MCF 10A (cell line): ENCODE results near the gene FADS6. TPM values are rescaled to one million over a fixed set of nuclear protein-coding genes. Genes with fewer than 3 reads are reported as not detected.

Experiments used
- BruUV-seq: library from RNA; stranded (reverse); fragments of 400-500 nt; replicated peaks from 2 replicates; lab custom pipeline; 2021; lab: Mats Ljungman, UMichigan
- CTCF ChIA-PET: fragments of 300-600 bp; sonication (Branson Sonifier 250); formaldehyde crosslinking; extraction: SDS; loops from one replicate; lab custom pipeline; 2021; ENCODE audit warnings: antibody characterized with exemption, inconsistent platforms; lab: Yijun Ruan, JAX
- POLR2A ChIA-PET: fragments of 300-600, 350-650 bp; sonication (Branson Sonifier 250); formaldehyde crosslinking; extraction: SDS; loops from one replicate; lab custom pipeline; 2020; ENCODE audit warnings: antibody characterized with exemption, inconsistent platforms; lab: Yijun Ruan, JAX
- DNase-seq: peaks from one replicate; pipeline ENCODE4 v3.0.0-alpha.2; 2018; ENCODE audit not compliant: unreplicated experiment
- H3K27ac Mint-ChIP-seq: one replicate; pipeline ENCODE4 v1.8.0; 2022; ENCODE audit warnings: mild to moderate bottlenecking, low read depth, mixed read lengths; ENCODE audit not compliant: unreplicated experiment
- H3K27me3 Mint-ChIP-seq: one replicate; pipeline ENCODE4 v1.8.0; 2022; ENCODE audit warnings: mixed read lengths; ENCODE audit not compliant: insufficient read depth, unreplicated experiment
- H3K36me3 Mint-ChIP-seq: one replicate; pipeline ENCODE4 v1.8.0; 2022; ENCODE audit warnings: mild to moderate bottlenecking, moderate library complexity, mixed read lengths; ENCODE audit not compliant: insufficient read depth, unreplicated experiment
- H3K4me1 Mint-ChIP-seq: one replicate; pipeline ENCODE4 v1.8.0; 2022; ENCODE audit warnings: mixed read lengths; ENCODE audit not compliant: insufficient read depth, unreplicated experiment
- H3K4me3 Mint-ChIP-seq: one replicate; pipeline ENCODE4 v1.8.0; 2022; ENCODE audit warnings: mild to moderate bottlenecking, moderate library complexity, mixed read lengths; ENCODE audit not compliant: unreplicated experiment
- H3K9me3 Mint-ChIP-seq: one replicate; pipeline ENCODE4 v1.8.0; 2022; ENCODE audit warnings: mixed read lengths; ENCODE audit not compliant: unreplicated experiment
- intact Hi-C: fragments of 100-400 bp; cut with micrococcal nuclease; formaldehyde crosslinking; loops from 2 replicates; pipeline ENCODE4 v1.14.1; 2022
- total RNA-seq: library from RNA; stranded (reverse); gene quantifications from 2 replicates; pipeline ENCODE4 v1.2.3, GENCODE V29; 2022
- TF ChIP-seq, protein P1 (sequence below): fragments of 200-600 bp; IDR thresholded peaks from one replicate; pipeline ENCODE4 v1.8.0; 2022; ENCODE audit warnings: antibody characterized with exemption, mild to moderate bottlenecking; ENCODE audit not compliant: unreplicated experiment

Gene FADS6
- total RNA-seq, 1 experiment from 2014 or later, result not detected

DNA sequence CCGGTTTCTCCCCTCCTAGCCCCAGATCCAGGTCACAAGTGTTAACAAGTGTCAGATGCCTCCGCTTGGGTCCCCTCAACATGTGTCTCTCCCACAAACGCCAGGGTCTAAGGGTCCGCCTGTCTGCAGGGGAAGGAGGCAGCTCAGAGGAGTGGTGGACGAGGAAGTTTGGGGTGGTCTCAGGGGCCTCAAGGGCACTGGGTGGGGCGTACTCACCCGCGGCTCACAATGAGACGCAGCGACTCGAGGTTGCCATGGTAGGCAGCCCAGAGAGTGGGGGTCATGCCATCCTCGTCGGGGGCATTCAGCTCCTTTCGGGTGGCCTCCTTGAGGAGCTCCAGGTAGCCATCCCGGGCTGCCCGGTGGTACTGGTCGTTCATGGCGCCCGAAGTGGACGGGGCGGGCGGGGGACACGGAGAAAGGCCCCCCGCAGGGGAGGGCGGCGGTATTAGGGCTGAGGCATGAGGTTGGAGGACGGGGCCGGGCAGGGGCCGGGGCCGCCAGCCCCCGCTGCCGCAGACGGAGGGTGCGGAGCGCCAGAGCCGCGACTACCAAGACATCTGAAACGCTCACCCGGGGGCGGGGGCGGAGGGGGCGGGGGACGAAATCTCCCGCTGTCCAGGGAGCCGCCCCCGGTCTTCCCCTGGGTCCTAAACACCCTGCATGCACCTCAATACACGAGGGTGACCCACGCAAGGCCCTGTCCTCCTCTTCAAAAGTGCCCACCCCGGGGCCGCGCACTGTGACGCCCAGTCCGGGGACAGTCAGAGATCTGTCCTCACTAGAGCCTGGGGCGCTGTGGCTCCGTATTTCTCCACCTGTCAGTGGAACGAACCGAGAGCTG lies 29.5 kb upstream of the FADS6 start, which contains the start of gene USH1G:
TSS of gene USH1G (minus strand) at position 562 of the 844 bp plus-strand sequence. CDS start at position 380, 182 bp downstream.
- Mint-ChIP-seq H3K4me1 (no peaks in the 10 kb centered on the region), H3K9me3 (no peaks in the 10 kb centered on the region), H3K27ac (no peak within 1 kb of the TSS), H3K36me3 (no peaks in the 10 kb centered on the region), H3K4me3 (peak within 1 kb of the TSS; percentile 53), H3K27me3 (peaks cover 29% of the 10 kb centered on the region)
- no TSS peak for BruUV-seq
- TF ChIP-seq, protein P1, sequence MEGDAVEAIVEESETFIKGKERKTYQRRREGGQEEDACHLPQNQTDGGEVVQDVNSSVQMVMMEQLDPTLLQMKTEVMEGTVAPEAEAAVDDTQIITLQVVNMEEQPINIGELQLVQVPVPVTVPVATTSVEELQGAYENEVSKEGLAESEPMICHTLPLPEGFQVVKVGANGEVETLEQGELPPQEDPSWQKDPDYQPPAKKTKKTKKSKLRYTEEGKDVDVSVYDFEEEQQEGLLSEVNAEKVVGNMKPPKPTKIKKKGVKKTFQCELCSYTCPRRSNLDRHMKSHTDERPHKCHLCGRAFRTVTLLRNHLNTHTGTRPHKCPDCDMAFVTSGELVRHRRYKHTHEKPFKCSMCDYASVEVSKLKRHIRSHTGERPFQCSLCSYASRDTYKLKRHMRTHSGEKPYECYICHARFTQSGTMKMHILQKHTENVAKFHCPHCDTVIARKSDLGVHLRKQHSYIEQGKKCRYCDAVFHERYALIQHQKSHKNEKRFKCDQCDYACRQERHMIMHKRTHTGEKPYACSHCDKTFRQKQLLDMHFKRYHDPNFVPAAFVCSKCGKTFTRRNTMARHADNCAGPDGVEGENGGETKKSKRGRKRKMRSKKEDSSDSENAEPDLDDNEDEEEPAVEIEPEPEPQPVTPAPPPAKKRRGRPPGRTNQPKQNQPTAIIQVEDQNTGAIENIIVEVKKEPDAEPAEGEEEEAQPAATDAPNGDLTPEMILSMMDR, result no peak
- peak; percentile 8 for DNase-seq
- CTCF ChIA-PET, result interaction anchor here (0.7 to 11.5 kb wide), 9 partner anchors 30 to 251 kb away, joined by 3 to 233 read pairs (median 4); no protein-coding TSS in a partner anchor
- intact Hi-C loops, result loop anchor here (1.0 kb wide), 1 partner anchor 35 kb away; no protein-coding TSS in a partner anchor
- POLR2A ChIA-PET, result interaction anchor here (0.6 to 1.5 kb wide), 3 partner anchors 35 to 165 kb away, joined by 3 to 6 read pairs (median 5); no protein-coding TSS in a partner anchor

DNA sequence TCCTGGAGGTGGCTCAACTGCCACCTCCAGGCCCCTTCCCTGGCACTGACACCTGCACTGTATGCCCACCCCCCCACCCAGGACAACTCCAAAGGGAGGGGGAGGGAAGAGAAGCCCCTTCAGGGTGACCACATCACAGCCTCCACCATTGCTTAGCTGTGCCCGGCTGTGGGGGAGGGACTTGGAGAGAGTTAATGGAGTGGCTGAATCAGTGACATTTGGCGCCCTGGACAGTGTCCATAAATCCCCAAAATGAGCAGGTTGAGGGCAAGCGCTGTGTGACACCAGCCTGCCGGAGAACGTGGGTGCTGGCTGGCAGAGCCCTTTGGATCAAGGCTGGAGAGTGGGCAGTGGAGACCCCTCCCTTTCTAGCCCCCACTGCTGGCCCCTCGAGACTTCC lies 28.7 kb upstream of the FADS6 start:
- no peaks in the 10 kb centered on the region for H3K4me1 Mint-ChIP-seq
- ChIA-PET POLR2A (interaction anchor here (0.6 to 1.5 kb wide), 3 partner anchors 35 to 164 kb away, joined by 3 to 6 read pairs (median 3); no protein-coding TSS in a partner anchor), CTCF (interaction anchor here (1.1 to 11.5 kb wide), 4 partner anchors 31 to 249 kb away, joined by 3 to 233 read pairs (median 6); no protein-coding TSS in a partner anchor)
- H3K36me3 Mint-ChIP-seq, result no peaks in the 10 kb centered on the region
- intact Hi-C loops, result no loop called here
- H3K4me3 Mint-ChIP-seq, result no peak overlapping the region
- no TSS peak for BruUV-seq
- no peak overlapping the region for H3K27ac Mint-ChIP-seq
- H3K9me3 Mint-ChIP-seq, result no peaks in the 10 kb centered on the region
- peaks cover 29% of the 10 kb centered on the region for H3K27me3 Mint-ChIP-seq
- TF ChIP-seq, protein P1, result no peak
- DNase-seq, result no peak

DNA sequence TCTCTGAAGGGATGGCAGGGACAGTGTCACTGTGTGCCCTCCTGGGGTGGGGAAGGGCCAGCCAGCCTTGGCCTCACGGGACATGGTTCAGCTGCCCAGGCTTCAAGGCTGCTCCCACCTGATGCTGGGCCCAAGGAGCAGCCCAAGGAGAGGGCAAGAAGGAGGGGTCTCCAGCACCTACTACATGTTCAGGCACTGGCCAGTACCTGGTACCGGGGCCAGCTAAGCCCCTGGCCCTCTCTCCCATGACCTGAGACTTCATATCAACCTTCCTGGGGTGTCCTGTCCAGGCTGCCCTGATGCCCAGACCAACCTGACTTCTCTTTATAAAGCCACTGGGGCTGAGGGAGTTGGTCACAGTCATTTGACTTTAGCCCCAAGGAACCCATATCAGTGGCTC lies 28.3 kb upstream of the FADS6 start:
- H3K36me3 Mint-ChIP-seq, result no peaks in the 10 kb centered on the region
- peaks cover 30% of the 10 kb centered on the region for H3K27me3 Mint-ChIP-seq
- POLR2A ChIA-PET, result interaction anchor here (1.2 to 1.5 kb wide), 3 partner anchors 36 to 43 kb away, joined by 3 to 6 read pairs (median 4); no protein-coding TSS in a partner anchor
- H3K4me3 Mint-ChIP-seq, result no peak overlapping the region
- H3K4me1 Mint-ChIP-seq, result no peaks in the 10 kb centered on the region
- intact Hi-C loops, result no loop called here
- no peak for DNase-seq
- no TSS peak for BruUV-seq
- CTCF ChIA-PET, result interaction anchor here (1.2 to 11.5 kb wide), 2 partner anchors 38 to 249 kb away, joined by 4 to 233 read pairs; no protein-coding TSS in a partner anchor
- H3K9me3 Mint-ChIP-seq, result no peaks in the 10 kb centered on the region
- TF ChIP-seq, protein P1, result no peak
- no peak overlapping the region for H3K27ac Mint-ChIP-seq
